Esophagus squamous epithelium (tissue), 5 donors: ENCODE results near the gene APPBP2. TPM values are rescaled to one million over a fixed set of nuclear protein-coding genes. Genes with fewer than 3 reads are reported as not detected.

Experiments used
- DNase-seq: peaks from one replicate; lab custom pipeline; 2025; lab: John Stamatoyannopoulos, UW
- H3K27ac ChIP-seq, 4 donors: fragments of 200-600 bp; sonication (generic); one replicate each; pipeline ENCODE4 v1.5.1; 2016 to 2019; ENCODE audit warnings: mild to moderate bottlenecking in 1 of 4
- H3K27me3 ChIP-seq, 4 donors: fragments of 200-600 bp; sonication (generic); 1 replicate in 3 of 4; 2 replicates in 1 of 4; pipeline versions ENCODE4 v1.5.1 to v1.6.0; 2017 to 2021; ENCODE audit warnings: antibody characterized with exemption in 1 of 4
- H3K36me3 ChIP-seq, 3 donors: fragments of 200-600 bp; sonication (generic); one replicate each; pipeline ENCODE4 v1.5.1; 2016 to 2019
- H3K4me1 ChIP-seq, 3 donors: fragments of 200-600 bp; sonication (generic); one replicate each; pipeline ENCODE4 v1.5.1; 2017 to 2019
- H3K4me3 ChIP-seq, 4 donors: fragments of 200-600 bp; sonication (generic); 1 replicate in 3 of 4; 2 replicates in 1 of 4; pipeline ENCODE4 v1.5.1; 2016 to 2019; ENCODE audit warnings: mild to moderate bottlenecking in 2 of 4, moderate library complexity in 1 of 4
- H3K9me3 ChIP-seq, 3 donors: fragments of 200-600 bp; sonication (generic); one replicate each; pipeline ENCODE4 v1.5.1; 2016 to 2019
- CTCF ChIP-seq, 6 experiments: fragments of 450-650 bp in 4 of 6; fragments of 200-600 bp in 2 of 6; sonication (generic) in 2 of 6; IDR thresholded peaks; one replicate each; pipeline ENCODE4 v1.5.1; 2016 to 2019; ENCODE audit warnings: antibody characterized with exemption in 6 of 6, mild to moderate bottlenecking in 4 of 6, moderate library complexity in 4 of 6
- POLR2A ChIP-seq, 4 donors: fragments of 450-650 bp; IDR thresholded peaks; one replicate each; pipeline ENCODE4 v1.6.1; 2017; ENCODE audit warnings: antibody characterized with exemption in 4 of 4, mild to moderate bottlenecking in 4 of 4, moderate library complexity in 3 of 4
- WGBS, 2 donors: methylation state at CpG; one replicate each; pipeline ENCODE4 v1.1.5; 2018; 5-methylcytosine and 5-hydroxymethylcytosine counted together
- intact Hi-C: fragments of 100-400 bp; cut with DNase I; formaldehyde crosslinking; loops from one replicate; pipeline ENCODE4 v1.15.0; 2022
- total RNA-seq, 4 donors: library from RNA; depleted of rRNA; stranded (reverse); fragments of >200 nt; gene quantifications; one replicate each; pipeline ENCODE4 v1.1.0, GENCODE V29; 2016
- donor health status: DM: yes; HTN: yes; CAD: no.

Gene APPBP2
- total RNA-seq, 4 donors from 2014 or later: 9.7 to 26.3 (median 16.0) TPM

GRCh38 chr17:60562421-60562820 is 36.4 kb upstream of the APPBP2 start:
- TF ChIP-seq POLR2A (IDR thresholded peaks at IDR 0.05) (no peak), CTCF (IDR thresholded peaks at IDR 0.05) (no peak)
- Histone ChIP-seq H3K27ac (no peak overlapping the region), H3K27me3 (no peaks in the 10 kb centered on the region), H3K36me3 (no peaks in the 10 kb centered on the region), H3K4me3 (no peak overlapping the region), H3K9me3 (no peaks in the 10 kb centered on the region), H3K4me1 (no peaks in the 10 kb centered on the region)
- WGBS, 2 donors: 69% methylated on average over 3 of the region's 3 CpGs
- no peak for DNase-seq
- intact Hi-C loops: no loop called here

- H3K27ac ChIP-seq: no peak overlapping the region
- H3K9me3 ChIP-seq: no peaks in the 10 kb centered on the region
- no peak for DNase-seq
- 84 to 85% methylated on average over 11 of the region's 11 CpGs for WGBS, 2 donors
- H3K36me3 ChIP-seq: no peaks in the 10 kb centered on the region
- no peaks in the 10 kb centered on the region for H3K27me3 ChIP-seq
- intact Hi-C loops: no loop called here
- TF ChIP-seq CTCF (IDR thresholded peaks at IDR 0.05) (no peak), POLR2A (IDR thresholded peaks at IDR 0.05) (no peak)
- H3K4me3 ChIP-seq: no peak overlapping the region
- H3K4me1 ChIP-seq: no peaks in the 10 kb centered on the region
Observed at GRCh38 chr17:60560860-60561257, 34.8 kb upstream of the APPBP2 start.

- no peak overlapping the region for H3K4me3 ChIP-seq
- no peak overlapping the region for H3K27ac ChIP-seq
Observed at GRCh38 chr17:60559995-60560859, 34.2 kb upstream of the APPBP2 start.

GRCh38 chr17:60559659-60559994 is 33.6 kb upstream of the APPBP2 start:
- H3K9me3 ChIP-seq: no peaks in the 10 kb centered on the region
- H3K27me3 ChIP-seq: no peaks in the 10 kb centered on the region
- TF ChIP-seq POLR2A (IDR thresholded peaks at IDR 0.05) (no peak), CTCF (IDR thresholded peaks at IDR 0.05) (no peak)
- no peak for DNase-seq
- H3K4me3 ChIP-seq: no peak overlapping the region
- H3K27ac ChIP-seq: no peak overlapping the region
- 96 to 100% methylated on average over 7 of the region's 8 CpGs for WGBS, 2 donors
- H3K36me3 ChIP-seq: no peaks in the 10 kb centered on the region
- intact Hi-C loops: no loop called here
- no peaks in the 10 kb centered on the region for H3K4me1 ChIP-seq

More at GRCh38 chr17:60559995-60560859, 34.2 kb upstream of the APPBP2 start:
- TF ChIP-seq CTCF (IDR thresholded peaks at IDR 0.05): no peak
- TF ChIP-seq POLR2A (IDR thresholded peaks at IDR 0.05): no peak
- 89 to 90% methylated on average over 16 to 19 of the region's 26 CpGs for WGBS, 2 donors
- Histone ChIP-seq H3K9me3 (no peaks in the 10 kb centered on the region), H3K36me3 (no peaks in the 10 kb centered on the region), H3K4me1 (no peaks in the 10 kb centered on the region), H3K27me3 (no peaks in the 10 kb centered on the region)
- intact Hi-C loops: no loop called here
- DNase-seq: no peak

- peaks cover 0 to 4% (median 0%) of the 10 kb centered on the region in 3 donors for H3K9me3 ChIP-seq
- 20% methylated on average over 2 of the region's 2 CpGs; no CpG with 5 or more reads in 1 of the 2 donors for WGBS, 2 donors
- H3K4me3 ChIP-seq: no peak overlapping the region
- H3K36me3 ChIP-seq: no peaks in the 10 kb centered on the region
- no peaks in the 10 kb centered on the region for H3K27me3 ChIP-seq
- H3K4me1 ChIP-seq: no peaks in the 10 kb centered on the region
- TF ChIP-seq POLR2A (IDR thresholded peaks at IDR 0.05) (no peak), CTCF (IDR thresholded peaks at IDR 0.05) (no peak)
- H3K27ac ChIP-seq: no peak overlapping the region
- DNase-seq: no peak
- intact Hi-C loops: no loop called here
Observed at GRCh38 chr17:60557805-60558204, 31.8 kb upstream of the APPBP2 start.
